GM18858 (cell line): ENCODE results near the gene LRSAM1.
"Not testable (repeated sequence)": the region's sequence is repeated elsewhere in the genome, so short reads cannot be mapped to it uniquely, and the experiment has no call there.

Experiments used
- ATAC-seq: cut with Tn5 transposase; IDR thresholded peaks from one replicate; pipeline ENCODE4 v1.9.1; 2021; ENCODE audit not compliant: unreplicated experiment

Gene LRSAM1

DNA sequence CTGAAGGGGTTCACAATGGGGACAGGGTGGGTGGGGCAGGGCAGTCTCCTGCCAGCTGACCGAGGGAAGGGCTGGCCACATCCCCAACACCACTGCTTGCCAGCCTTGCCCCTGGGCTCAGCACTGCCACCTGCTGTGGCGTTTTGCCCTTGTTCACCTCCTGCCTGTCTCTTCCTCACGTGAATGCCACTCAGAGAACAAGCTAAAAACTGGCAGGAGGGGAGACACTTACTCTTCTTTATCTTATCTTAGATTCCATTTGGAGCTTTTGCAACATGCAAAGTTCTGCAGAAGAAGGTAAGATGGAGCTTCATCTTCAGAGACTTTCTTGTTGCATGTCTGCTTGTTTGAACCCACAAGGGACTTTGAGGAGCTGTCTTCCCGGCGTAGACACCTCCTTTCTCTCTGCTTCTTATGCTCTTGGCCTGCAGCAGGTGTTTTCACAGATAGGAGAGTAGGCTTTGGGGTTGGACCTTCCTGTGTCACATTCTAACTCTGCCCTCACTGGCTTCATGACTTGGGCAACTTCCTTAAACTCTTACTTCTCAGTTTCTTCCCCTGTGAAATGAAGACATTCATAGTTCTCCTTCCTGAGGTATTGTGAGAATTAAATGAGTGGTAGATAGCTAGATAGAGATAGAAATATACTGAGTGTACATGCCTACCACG is 4.1 kb downstream of the LRSAM1 start:
- no peak for ATAC-seq

DNA sequence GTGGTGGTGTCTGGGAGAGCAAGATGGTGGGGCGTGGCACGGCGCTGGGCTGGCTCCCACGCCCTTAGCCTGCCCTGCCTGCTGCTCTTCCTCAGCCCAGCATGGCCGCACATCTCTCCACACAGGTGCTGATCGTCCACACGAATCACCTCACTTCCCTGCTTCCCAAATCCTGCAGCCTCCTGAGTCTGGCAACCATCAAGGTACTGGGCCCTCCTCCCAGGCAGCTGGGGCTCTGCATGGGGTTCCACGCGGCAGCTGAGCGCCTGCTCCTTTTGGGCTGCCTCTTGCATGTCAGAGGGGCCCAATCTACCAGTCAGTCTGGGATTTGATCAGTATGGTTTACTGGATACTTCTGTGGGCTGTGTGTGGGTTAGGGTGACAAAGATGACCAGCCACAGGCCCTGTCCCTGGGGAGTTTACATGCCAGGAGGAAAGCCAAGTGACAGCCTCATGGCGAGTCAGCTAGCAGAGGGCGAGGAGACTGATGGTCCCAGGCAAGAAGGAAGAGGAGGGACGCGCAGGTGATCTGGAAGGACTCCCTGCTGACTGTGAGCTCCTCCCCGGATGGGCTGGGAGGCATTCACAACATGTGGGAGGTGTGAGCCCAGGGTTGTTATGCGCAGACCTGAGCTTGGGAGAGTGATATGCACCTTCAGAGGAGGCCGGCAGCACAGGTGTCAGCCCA is 6.0 kb downstream of the LRSAM1 start:
- no peak for ATAC-seq

DNA sequence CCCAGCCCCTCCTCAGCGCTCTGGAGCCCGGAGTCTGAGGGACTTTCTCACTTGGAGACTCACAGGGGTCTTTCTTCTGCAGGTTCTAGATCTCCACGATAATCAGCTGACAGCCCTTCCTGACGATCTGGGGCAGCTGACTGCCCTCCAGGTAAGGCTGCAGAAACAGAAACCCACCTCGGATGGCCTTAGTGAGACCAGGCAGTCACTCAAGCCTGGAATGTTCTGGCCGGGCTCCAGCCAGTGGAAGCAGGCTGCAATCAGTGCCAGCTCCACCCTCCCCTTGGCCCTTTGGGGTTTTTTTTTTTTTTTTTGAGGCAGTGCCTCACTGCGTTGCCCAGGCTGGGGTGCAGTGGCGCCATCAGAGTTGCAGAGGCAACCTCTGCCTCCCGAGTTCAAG is 7.6 kb downstream of the LRSAM1 start:
- ATAC-seq, result no peak

DNA sequence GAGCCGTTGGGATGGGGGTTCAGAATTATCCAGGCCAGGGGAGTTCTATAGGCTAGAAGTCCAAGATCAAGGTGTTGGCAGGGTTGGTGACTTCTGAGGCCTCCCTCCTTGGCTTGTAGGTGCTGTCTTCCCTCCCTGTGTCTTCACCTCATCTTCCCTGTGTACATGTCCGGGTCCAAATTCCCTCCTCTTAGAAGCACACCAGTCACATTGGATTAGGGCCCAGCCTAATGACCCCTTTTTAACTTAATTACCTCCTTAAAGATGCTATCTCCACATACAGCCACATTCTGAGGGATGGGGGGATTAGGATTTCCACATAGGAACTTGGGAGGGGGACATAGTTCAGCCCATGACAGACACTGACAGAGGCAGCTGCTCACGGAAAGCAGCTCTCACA is 12.1 kb downstream of the LRSAM1 start:
- no peak for ATAC-seq

DNA sequence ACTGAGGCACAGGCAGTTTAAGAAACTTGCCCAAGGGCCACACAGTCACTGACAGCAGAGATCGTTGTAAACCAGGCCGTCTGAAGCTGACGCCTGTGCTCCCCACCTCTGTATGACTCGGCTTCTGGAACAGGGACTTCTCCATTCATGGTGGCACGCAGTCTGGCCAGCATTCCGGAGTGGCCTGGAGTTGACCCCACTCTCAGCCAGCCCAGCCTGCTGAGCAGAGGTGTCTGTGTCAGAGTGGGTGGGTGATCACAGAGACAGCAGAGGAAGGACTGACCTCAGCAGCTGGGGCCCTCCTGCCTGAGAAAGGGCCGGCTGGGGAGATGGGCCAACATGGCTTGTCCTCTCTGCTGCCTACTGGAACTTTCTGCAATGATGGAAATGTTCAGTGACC is 12.6 kb downstream of the LRSAM1 start:
- no peak for ATAC-seq

DNA sequence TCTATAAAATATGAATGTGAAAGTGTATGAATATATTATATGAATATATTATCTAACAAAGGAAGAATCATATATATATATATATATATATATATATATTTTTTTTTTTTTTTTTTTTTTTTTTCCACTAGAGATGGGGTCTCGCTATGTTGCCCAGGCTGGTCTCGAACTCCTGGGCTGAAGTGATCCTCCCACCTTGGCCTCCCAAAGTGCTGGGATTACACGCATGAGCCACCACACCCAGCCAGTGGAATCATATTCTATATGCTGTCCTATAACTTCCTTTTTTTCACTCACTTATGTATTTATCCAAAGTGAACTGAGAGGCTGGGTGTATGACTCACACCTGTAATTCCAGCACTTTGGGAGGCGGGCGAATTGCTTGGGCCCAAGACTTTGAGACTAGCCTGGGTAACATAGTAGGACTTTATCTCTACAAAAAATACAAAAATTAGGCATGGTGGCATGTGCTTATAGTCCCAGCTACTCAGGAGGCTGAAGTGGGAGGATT is 15.2 kb downstream of the LRSAM1 start:
- ATAC-seq, result not testable (repeated sequence)

DNA sequence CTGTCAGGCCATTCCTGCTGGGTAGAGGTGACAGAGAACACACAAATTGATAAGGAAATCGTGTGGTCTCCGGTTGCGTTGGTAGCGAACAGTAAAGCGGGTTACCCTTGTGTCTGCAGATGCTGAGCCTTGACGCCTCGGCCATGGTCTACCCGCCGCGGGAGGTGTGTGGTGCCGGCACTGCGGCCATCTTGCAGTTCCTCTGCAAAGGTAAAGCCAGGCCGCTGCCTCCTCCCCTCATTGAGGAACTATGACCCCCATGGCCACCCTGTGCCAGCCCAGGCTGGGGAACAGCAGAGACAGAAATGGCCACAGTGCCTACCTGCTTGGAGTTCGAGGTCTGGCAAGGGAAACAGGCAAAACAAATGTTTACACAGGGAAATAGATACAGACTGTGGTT is 16.3 kb downstream of the LRSAM1 start:
- ATAC-seq, result no peak

DNA sequence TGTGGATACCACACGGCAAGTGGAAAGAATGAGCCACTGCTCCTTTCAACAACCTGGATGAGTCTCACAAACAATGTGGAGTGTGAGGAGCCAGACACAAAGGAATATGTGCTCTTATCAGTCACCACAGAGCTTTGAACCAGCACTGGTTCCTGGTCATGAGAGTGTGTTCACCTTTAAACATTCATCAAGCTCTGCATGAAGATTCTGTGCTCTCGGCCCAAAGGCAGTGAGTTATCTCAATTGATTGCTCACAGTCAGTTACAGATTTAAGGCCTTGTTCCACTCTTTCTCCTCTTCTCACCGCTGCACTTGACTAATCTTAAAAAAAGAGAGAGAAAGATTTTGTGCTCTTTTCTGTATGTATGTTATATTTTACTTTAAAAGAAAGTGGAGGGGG is 19.4 kb downstream of the LRSAM1 start:
- no peak for ATAC-seq

DNA sequence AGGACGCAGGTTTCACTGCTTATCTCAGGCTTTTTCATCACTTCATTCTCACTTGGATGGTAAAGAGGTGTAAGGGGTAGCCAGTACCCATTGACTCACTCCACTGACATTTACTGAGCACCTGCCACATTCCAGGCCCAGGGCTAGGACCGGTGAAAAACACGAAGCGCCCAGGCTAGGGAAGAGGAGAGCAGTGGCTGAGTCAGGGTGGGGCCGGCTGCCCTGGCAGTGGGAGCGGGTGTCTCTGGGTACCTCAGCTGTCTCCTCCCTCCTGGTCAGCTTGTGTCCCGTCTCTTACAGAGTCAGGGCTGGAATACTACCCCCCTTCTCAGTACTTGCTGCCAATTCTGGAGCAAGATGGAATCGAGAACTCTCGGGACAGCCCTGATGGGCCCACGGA is 22.2 kb downstream of the LRSAM1 start:
- no peak for ATAC-seq

DNA sequence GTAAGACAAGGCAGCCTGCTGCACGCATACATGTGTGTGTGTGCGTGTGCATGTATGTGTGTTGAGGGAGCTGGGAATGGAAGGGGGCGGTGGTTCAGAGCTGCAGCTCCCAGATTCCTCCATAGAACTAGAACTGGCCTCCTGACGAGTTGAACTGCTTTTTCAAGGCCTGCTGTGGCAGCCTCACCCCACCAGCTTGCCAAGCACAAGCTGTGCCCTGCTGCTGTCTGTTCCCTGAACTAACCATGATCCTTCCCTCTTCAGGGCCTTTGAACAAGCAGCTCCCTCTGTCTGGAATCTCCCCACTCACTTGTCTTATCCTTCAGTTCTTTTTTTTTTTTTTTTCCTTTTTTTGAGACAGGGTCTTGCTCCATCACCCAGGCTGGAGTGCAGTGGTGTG is 22.6 kb downstream of the LRSAM1 start:
- ATAC-seq, result no peak

DNA sequence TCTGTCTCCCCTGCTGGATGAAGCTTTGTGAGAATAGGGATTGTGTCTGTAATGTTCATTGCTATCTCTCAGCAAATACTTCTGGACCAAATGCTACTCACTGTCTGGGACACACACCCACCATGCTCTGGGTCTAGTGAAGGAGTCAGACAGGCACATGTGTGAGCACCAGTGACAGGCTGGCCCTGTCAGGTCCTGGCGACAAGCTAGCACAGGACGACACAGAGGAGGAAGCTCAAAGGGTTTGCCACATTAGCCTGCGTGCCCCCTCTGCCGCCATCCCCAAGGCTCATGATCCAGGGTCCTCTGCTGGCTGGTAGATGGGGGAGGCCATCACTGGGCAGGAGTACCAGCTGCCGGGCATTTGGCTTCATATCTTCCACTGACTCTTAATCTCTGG is 23.3 kb downstream of the LRSAM1 start:
- ATAC-seq, result no peak

DNA sequence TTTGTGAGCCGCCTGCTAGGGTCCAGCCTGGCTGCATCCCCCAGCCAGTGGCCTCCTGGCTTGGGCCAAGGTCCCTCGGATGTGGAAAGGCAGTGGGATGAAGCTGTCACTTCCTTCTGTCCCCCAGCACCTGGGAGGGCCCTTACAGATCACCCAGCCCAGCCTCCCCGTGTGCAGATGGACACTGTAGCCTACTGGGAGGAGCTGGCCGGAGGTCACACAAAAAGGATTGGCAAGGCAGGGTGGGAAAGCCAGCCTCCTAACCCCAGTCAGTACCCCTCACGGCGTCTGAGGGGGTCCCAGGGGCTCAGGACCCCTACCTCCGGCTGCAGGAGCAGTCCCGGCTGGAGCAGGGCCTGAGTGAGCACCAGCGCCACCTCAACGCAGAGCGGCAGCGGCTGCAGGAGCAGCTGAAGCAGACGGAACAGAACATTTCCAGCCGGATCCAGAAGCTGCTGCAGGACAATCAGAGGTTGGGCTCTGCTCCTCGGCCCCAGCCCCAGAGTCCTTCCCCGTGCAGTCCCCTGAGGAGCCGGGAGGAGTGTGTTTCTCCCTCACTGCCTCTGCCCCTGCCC is 28.3 kb downstream of the LRSAM1 start:
- no peak for ATAC-seq

DNA sequence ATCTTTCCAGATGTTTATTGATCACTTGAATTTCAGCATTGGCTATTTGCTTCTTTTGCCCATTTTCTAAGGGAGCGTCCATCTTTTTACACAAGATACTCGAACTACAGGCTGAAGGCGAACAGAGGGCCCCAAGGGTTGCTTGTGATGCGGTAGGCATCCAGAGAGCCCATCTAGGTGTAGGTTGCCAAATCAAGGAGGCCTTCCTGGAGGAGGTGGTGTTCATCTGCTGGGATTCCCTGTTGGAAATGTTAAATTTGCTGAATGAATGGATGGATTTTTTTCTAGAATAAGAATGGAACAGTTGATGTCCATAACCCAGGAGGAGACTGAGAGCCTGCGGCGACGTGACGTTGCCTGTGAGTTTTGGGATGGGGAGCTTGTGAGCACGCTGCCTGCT is 31.4 kb downstream of the LRSAM1 start:
- no peak for ATAC-seq

DNA sequence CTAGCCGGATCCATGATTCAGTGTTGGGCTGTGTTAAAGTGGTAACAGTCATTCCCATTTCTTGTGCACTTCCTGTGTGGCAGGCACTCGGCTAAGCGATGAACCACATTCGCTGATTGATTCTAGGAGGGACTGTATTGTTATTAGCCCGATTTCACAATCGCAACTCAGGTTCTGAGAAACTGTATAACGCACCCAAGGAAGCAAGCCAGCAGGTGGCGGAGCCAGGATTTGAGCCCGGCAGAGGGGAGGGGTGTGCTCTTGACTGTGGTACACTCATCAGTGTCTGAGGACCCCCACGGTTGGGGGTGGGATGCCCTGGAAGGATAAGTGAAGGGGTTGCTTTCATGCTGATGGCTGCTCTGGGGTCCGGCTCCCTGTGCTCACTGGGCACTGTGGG is 34.7 kb downstream of the LRSAM1 start:
- ATAC-seq, result no peak

DNA sequence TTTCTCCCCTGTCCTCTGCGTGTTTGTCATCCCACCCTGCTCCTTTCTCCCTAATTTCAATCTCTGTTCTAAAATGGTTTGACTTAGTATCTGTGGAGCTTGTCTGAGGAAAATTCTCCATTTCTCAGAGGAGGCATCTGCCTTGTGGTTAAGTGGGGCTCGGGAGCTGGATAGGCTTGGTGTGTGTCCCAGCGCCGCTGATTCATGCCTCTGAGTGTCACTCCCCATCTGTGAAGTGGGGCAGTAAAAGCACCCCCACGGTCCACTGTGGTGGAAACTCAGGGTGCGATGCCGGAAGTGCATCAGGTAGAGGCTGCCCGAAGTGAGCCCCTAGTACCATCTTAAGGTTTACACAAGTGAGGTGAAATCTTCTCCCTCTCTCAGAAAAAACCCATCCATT is 37.6 kb downstream of the LRSAM1 start:
- ATAC-seq, result no peak

DNA sequence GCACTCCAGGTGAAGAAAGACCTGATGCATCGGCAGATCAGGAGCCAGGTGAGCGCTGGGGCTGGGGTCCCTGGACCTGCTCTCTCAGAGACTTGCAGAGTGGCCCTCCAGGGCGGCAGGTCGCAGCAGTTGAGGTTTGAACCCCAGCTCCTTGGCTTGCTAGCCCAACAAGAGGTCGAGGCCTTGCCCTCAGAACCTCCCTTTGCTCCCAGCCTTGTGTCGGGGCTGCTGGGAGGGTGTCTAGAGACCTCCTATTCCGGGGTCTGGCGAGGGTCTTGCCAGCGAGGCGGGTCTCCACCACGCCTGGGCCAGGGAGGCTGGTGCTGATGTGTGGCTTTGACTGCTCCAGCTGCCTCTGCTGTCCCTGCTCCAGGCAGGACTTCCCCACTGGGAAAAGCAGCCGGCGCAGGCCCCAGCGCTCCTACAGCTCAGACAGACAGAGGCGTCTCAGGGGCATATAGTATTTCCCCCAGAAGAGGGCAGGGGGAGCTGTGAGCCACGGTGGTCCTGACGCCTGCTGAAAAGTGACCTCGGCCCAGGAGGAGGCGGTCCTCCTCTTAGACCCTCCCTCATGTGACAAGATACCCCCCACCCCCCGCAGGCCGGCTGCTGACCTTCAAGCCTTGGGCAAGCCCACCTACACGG is 38.3 kb downstream of the LRSAM1 start:
- no peak for ATAC-seq

DNA sequence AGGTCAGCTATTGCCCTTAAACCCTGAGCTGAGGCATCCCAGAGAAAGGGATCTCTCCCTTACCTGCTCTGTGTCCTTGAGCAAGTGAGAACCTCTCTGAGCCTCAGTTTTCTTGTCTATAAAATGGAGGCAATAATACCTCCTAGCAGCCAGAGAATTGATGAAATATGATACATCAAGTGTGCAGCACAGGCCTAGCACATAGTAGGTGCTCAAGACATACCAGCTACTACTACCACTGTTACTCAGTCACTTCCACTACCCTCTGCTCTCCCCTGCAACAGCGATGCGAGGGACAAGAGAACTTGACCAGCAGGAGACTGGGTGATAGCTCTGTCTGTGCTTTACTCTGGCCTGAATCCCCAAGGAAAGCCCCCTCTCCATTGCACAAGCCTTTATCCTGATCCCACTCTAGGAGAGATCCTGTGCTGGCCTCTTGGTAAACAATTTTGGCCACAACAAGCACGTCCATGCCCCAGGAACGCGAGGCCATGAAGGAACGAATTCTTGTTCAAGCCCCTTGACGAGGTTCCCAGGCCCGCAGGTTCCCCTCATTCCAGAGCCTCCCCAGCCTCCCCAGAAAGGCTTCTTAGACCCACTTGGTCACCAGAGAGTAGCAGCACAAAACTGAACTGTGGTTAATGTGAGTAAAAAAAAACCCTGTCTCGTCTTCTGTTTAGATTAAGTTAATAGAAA is 39.4 kb downstream of the LRSAM1 start:
- no peak for ATAC-seq

DNA sequence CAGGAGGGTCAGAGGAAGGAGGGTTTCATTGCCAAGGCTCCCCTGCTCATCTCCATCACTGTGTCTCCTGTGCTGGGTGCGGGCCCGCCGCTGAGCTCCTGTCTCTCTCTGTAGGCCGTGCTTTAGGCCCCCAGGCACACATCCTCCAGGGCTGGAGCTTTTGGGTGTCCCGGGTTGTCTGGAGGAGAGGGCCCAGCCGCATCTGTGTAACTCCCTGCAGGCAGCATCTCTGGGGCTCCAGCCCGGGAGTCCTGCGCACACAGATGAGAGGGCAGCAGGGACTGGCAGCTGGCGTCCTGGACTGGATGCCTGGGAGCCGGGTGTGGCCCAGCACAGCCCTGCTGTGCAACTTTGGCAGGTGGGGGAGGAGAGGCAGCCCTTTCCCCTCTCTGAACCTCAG is 40.2 kb downstream of the LRSAM1 start:
- ATAC-seq, result no peak

DNA sequence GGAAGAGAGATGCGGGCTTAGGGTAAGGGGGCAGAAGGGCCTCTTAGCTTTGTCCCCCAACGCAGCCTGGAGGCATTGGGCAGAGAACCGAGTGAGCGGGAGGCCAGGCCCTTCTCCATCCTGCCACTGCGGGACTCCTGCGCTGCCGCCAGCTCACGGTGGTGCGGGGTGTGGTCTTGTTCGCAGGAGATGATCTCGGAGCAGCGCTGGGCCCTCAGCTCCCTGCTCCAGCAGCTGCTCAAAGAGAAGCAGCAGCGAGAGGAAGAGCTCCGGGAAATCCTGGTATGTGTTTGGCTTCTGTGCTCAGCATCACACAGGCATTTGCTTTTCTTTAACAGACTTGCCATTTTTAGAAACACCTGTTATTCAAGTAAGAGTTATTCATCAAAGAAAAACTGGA is 41.3 kb downstream of the LRSAM1 start:
- ATAC-seq, result no peak

DNA sequence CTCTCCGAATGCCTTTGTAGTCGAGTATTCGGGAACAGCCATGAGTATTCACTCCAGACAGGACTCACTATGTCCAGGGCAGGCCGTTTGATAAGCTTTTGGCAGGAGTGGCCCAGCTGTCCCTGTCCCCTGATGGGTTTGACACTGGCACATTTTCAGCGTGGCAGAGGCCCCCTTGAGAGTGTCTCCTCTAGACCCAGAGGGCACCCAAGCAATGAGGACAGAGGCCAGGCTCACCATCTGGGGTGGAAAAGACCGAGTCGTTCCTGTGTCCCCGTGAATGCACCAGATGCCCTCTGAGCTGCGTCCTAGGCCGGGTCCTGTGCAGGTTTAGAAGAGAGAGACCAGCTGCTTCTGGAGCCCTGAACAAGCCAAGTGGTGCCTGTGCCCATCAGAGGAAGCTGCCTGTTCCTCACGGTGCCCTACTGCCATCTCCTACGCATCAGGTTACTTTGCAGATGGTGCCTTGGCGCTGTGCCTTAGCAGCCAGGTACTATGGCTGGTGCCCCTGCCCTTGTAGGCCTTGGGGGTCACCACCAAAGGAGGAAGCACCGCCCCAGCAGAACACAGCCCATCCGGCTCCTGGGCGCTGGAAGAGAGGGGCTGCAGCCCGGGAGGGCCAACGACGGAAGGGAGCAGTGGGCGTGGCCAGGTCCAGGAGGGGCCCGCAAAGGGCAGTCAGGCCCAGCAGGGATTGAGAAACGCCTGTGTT is 42.4 kb downstream of the LRSAM1 start:
- no peak for ATAC-seq

DNA sequence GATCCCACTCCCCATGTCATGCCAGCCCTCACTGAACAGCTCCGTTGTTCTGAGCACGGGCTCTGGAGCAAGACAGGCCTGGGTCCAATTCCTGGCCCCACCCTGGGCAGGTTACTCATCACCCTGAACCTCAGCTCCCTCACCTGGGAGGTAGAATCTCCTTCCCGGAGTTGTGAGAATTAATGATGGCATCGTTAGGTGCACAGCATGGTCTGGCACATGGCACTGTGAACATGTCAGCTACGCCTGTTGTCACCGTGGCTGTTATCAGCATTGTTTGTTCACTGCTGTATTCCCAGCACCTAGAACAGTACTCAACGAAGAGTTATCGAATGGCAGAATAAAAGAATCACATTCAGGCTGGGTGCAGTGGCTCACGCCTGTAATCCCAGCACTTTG is 43.0 kb downstream of the LRSAM1 start:
- ATAC-seq, result no peak
